Peyer's patch (tissue), 4 donors: ENCODE data around the gene MAZ.

ENCODE experiments used
- CTCF ChIP-seq, 6 experiments: fragments of 450-650 bp in 4 of 6; fragments of 200-600 bp in 2 of 6; sonication (generic) in 1 of 6; IDR thresholded peaks; one replicate each; pipeline ENCODE4 v1.5.1; 2017 to 2019; ENCODE audit warnings: antibody characterized with exemption in 6 of 6, mild to moderate bottlenecking in 3 of 6, moderate library complexity in 1 of 6
- POLR2A ChIP-seq, 2 donors: fragments of 450-650 bp; IDR thresholded peaks; one replicate each; pipeline ENCODE4 v1.5.1; 2017; ENCODE audit warnings: antibody characterized with exemption in 2 of 2, mild to moderate bottlenecking in 2 of 2, moderate library complexity in 2 of 2

GRCh38 chr16:29858149-29858849, 52.0 kb downstream of the MAZ start:
- TF ChIP-seq CTCF (IDR thresholded peaks at IDR 0.05): no peak
- TF ChIP-seq POLR2A (IDR thresholded peaks at IDR 0.05): no peak
